ENCODE results near the gene THEM5. TPM values are rescaled to one million over a fixed set of nuclear protein-coding genes. Genes with fewer than 3 reads are reported as not detected.

Gene THEM5
- total RNA-seq, 1 experiment from 2014 or later, result not detected

DNA sequence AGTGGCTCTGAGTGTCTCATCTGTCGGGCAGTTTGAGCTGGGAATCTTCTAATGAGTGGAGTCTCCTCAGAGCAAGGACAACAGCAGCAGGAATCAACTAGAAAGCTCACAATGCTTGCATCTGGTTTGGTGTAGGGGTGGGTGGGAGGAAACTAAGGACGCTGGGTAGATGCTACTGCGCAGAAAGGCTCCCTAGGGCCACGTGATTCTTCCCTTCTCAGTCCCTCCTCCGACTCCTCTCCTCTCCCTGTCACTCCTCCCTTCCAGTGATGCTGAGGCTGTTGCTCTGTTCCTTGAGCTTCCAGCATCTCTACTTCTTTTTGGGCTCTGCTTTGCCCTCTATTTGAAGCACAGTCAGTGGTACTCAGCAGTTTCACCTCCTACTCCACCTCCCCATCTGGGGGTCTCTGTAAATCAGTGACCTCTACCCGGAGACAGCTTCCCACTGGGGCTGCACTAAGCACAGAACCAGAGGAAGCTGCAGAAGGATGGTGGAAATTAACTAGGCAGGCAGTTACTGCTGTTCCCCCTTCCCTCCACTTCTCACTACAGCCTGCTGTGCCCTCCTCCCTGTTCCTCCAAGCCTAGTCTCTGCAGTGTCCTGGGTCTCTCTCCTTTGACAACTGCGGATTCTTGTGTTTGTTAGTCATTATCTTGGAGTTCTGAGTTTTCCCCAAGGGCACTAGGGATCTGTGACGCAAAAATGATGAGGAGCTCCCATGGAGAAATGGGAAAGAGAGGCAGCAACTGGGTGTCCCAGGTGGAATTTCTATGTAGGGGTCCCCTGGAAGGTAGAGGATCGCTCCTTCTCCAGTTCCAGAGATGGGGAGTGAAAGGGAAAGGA is 54.1 kb downstream of the THEM5 start:
- Histone ChIP-seq H4K20me1 (ENCODE audit: insufficient read depth) (no peaks in the 10 kb centered on the region), H3K4me1 (ENCODE audit: control insufficient read depth in 1 of 2, insufficient read depth in 2 of 2, low read length in 2 of 2) (no peaks in the 10 kb centered on the region), H3K27ac (ENCODE audit: low read depth, low read length) (no peak overlapping the region), H3K9ac (ENCODE audit: low read length) (no peak overlapping the region), H3K36me3 (ENCODE audit: control insufficient read depth in 1 of 2, insufficient read depth in 2 of 2, low read length in 2 of 2) (no peaks in the 10 kb centered on the region), H3K4me3 (replicated peaks in 1 of 2; ENCODE audit: low read depth in 1 of 2, low read length in 2 of 2) (no peak overlapping the region), H2AFZ (ENCODE audit: low read depth, low read length, poor library complexity, severe bottlenecking) (no peak overlapping the region), H3K9me2 (ENCODE audit: insufficient read depth) (no peaks in the 10 kb centered on the region), H3K4me2 (ENCODE audit: low read length) (no peak overlapping the region), H3K27me3 (ENCODE audit: insufficient read depth, low read length) (peaks cover 37% of the 10 kb centered on the region), H3K9me3 (ENCODE audit: control insufficient read depth in 1 of 2, insufficient read depth in 1 of 2, low read depth in 1 of 2, low read length in 2 of 2) (no peaks in the 10 kb centered on the region), H3K79me2 (ENCODE audit: insufficient read depth, low read length) (no peaks in the 10 kb centered on the region)
- no peak for TF ChIP-seq ZNF274 (IDR thresholded peaks at IDR 0.05; ENCODE audit: low read depth, low read length)
- TF ChIP-seq JUND (IDR thresholded peaks at IDR 0.05), result no peak
- intact Hi-C loops (cut with micrococcal nuclease), result no loop called here
- ChIA-PET CTCF (no interaction called here), RAD21 (ENCODE audit: low non-redundant PET in 1 of 2, low total read pairs in 2 of 2, uncharacterized antibody in 2 of 2, unreplicated experiment in 2 of 2) (no interaction called here), POLR2A (no interaction called here)
- ATAC-seq (no peak), DNase-seq (ENCODE audit: low read depth, low spot score) (no peak)
- BruUV-seq (replicated peaks), result no TSS peak

- ATAC-seq, result no peak
- intact Hi-C loops (cut with micrococcal nuclease), result no loop called here
- Histone ChIP-seq H3K27ac (ENCODE audit: low read depth, low read length) (no peak overlapping the region), H3K36me3 (ENCODE audit: control insufficient read depth in 1 of 2, insufficient read depth in 2 of 2, low read length in 2 of 2) (no peaks in the 10 kb centered on the region), H3K9me3 (ENCODE audit: control insufficient read depth in 1 of 2, insufficient read depth in 1 of 2, low read depth in 1 of 2, low read length in 2 of 2) (no peaks in the 10 kb centered on the region), H3K79me2 (ENCODE audit: insufficient read depth, low read length) (no peaks in the 10 kb centered on the region), H4K20me1 (ENCODE audit: insufficient read depth) (no peaks in the 10 kb centered on the region), H2AFZ (ENCODE audit: low read depth, low read length, poor library complexity, severe bottlenecking) (no peak overlapping the region), H3K9ac (ENCODE audit: low read length) (no peak overlapping the region), H3K27me3 (ENCODE audit: insufficient read depth, low read length) (peaks cover 31% of the 10 kb centered on the region), H3K9me2 (ENCODE audit: insufficient read depth) (no peaks in the 10 kb centered on the region), H3K4me3 (replicated peaks in 1 of 2; ENCODE audit: low read depth in 1 of 2, low read length in 2 of 2) (no peak overlapping the region), H3K4me1 (ENCODE audit: control insufficient read depth in 1 of 2, insufficient read depth in 2 of 2, low read length in 2 of 2) (no peaks in the 10 kb centered on the region), H3K4me2 (ENCODE audit: low read length) (no peak overlapping the region)
- ChIA-PET RAD21 (ENCODE audit: low non-redundant PET in 1 of 2, low total read pairs in 2 of 2, uncharacterized antibody in 2 of 2, unreplicated experiment in 2 of 2) (no interaction called here), POLR2A (no interaction called here), CTCF (no interaction called here)
- TF ChIP-seq RAD21 (IDR thresholded peaks at IDR 0.05; ENCODE audit: low read depth) (no peak), EGR1 (IDR thresholded peaks at IDR 0.05; ENCODE audit: low read depth) (no peak), POLR2AphosphoS5 (IDR thresholded peaks at IDR 0.05; ENCODE audit: low read depth, low read length) (no peak), CBX3 (IDR thresholded peaks at IDR 0.05; ENCODE audit: low read depth) (no peak), SP1 (IDR thresholded peaks at IDR 0.05; ENCODE audit: low read depth) (no peak), EZH2 (IDR thresholded peaks at IDR 0.05) (no peak), REST (IDR thresholded peaks at IDR 0.05; ENCODE audit: low read depth) (no peak)
- BruUV-seq (replicated peaks), result no TSS peak
- no peak for DNase-seq (ENCODE audit: low read depth, low spot score)
These were observed 54.9 kb downstream of the THEM5 start for GRCh38 chr1:151798571-151798970.
